CD14-positive monocyte (primary cell): Measurements from ENCODE around the gene DDX10. TPM values are rescaled to one million over a fixed set of nuclear protein-coding genes. Genes with fewer than 3 reads are reported as not detected.

ENCODE experiments used
- DNase-seq, 3 donors: peaks; one replicate each; pipeline ENCODE4 v3.0.0-alpha.2; 2011 to 2022
- H2AFZ ChIP-seq: 2 replicates; pipeline ENCODE4 v1.6.0; 2012; ENCODE audit warnings: mild to moderate bottlenecking, low read depth, low read length, inconsistent platforms; ENCODE audit not compliant: insufficient read depth, poor library complexity, severe bottlenecking
- H3K27ac ChIP-seq, 2 donors: 1 replicate in 1 of 2; 2 replicates in 1 of 2; pipeline ENCODE4 v1.5.1; 2012 to 2013; ENCODE audit warnings: low read length in 2 of 2, control low read depth in 1 of 2, inconsistent platforms in 1 of 2, low read depth in 1 of 2, mild to moderate bottlenecking in 1 of 2
- H3K27me3 ChIP-seq, 2 donors: one replicate each; pipeline versions ENCODE4 v1.6.0 to v1.6.1; 2011 to 2013; ENCODE audit warnings: low read length in 2 of 2; ENCODE audit not compliant: control insufficient read depth in 2 of 2, insufficient read depth in 2 of 2
- H3K36me3 ChIP-seq, 2 donors: replicated peaks in 1 of 2; 1 replicate in 1 of 2; 2 replicates in 1 of 2; pipeline versions ENCODE4 v1.5.1 to v1.6.1; 2012 to 2013; ENCODE audit warnings: low read length in 2 of 2, control low read depth in 1 of 2, inconsistent platforms in 1 of 2, mild to moderate bottlenecking in 1 of 2; ENCODE audit not compliant: insufficient read depth in 2 of 2, control insufficient read depth in 1 of 2
- H3K4me1 ChIP-seq, 2 donors: 1 replicate in 1 of 2; 2 replicates in 1 of 2; pipeline versions ENCODE4 v1.5.1 to v1.6.1; 2012 to 2013; ENCODE audit warnings: low read length in 2 of 2, control low read depth in 1 of 2, inconsistent platforms in 1 of 2, mild to moderate bottlenecking in 1 of 2, moderate library complexity in 1 of 2; ENCODE audit not compliant: insufficient read depth in 2 of 2, control insufficient read depth in 1 of 2
- H3K4me2 ChIP-seq: replicated peaks from 2 replicates; pipeline ENCODE3; 2012; ENCODE audit warnings: low read length, moderate library complexity, mild to moderate bottlenecking; ENCODE audit not compliant: poor library complexity, severe bottlenecking; ENCODE audit errors: extremely low read depth
- H3K4me3 ChIP-seq, 3 experiments: fragments of 200-600 bp in 1 of 3; sonication (generic) in 1 of 3; replicated peaks in 1 of 3; 1 replicate in 2 of 3; 2 replicates in 1 of 3; pipeline ENCODE4 v1.5.1; 2011 to 2013; ENCODE audit warnings: low read length in 3 of 3, mild to moderate bottlenecking in 3 of 3, control low read depth in 2 of 3, low read depth in 2 of 3, inconsistent platforms in 1 of 3, moderate library complexity in 1 of 3
- H3K79me2 ChIP-seq: 2 replicates; pipeline ENCODE4 v1.6.0; 2012; ENCODE audit warnings: mild to moderate bottlenecking, control low read depth, inconsistent platforms, low read length, moderate library complexity; ENCODE audit not compliant: insufficient read depth
- H3K9ac ChIP-seq: 2 replicates; pipeline ENCODE4 v1.6.0; 2017; ENCODE audit warnings: low read length, mild to moderate bottlenecking; ENCODE audit not compliant: insufficient read depth, poor library complexity, severe bottlenecking
- H3K9me3 ChIP-seq, 2 donors: replicated peaks in 1 of 2; 1 replicate in 1 of 2; 2 replicates in 1 of 2; pipeline versions ENCODE4 v1.5.1 to v1.6.1; 2012 to 2013; ENCODE audit warnings: low read length in 2 of 2, control low read depth in 1 of 2; ENCODE audit not compliant: control insufficient read depth in 1 of 2, insufficient read depth in 1 of 2
- H4K20me1 ChIP-seq: 2 replicates; pipeline ENCODE4 v1.6.0; 2012; ENCODE audit warnings: mild to moderate bottlenecking, low read length, control low read depth, moderate library complexity; ENCODE audit not compliant: insufficient read depth
- H3K27ac Mint-ChIP-seq, 7 donors: one replicate each; pipeline ENCODE4 v1.8.0; 2020; ENCODE audit warnings: mild to moderate bottlenecking in 7 of 7, mixed read lengths in 7 of 7, moderate library complexity in 6 of 7, inconsistent platforms in 2 of 7
- H3K27me3 Mint-ChIP-seq, 3 donors: one replicate each; pipeline ENCODE4 v1.8.0; 2021 to 2022; ENCODE audit warnings: low read depth in 3 of 3, mild to moderate bottlenecking in 3 of 3, mixed read lengths in 3 of 3, moderate library complexity in 3 of 3, inconsistent platforms in 1 of 3
- H3K36me3 Mint-ChIP-seq, 2 donors: one replicate each; pipeline ENCODE4 v1.8.0; 2020; ENCODE audit warnings: mixed read lengths in 2 of 2, inconsistent platforms in 1 of 2, mild to moderate bottlenecking in 1 of 2
- H3K4me1 Mint-ChIP-seq: one replicate; pipeline ENCODE4 v1.8.0; 2020; ENCODE audit warnings: mild to moderate bottlenecking, mixed read lengths
- H3K4me3 Mint-ChIP-seq, 2 donors: one replicate each; pipeline ENCODE4 v1.8.0; 2020; ENCODE audit warnings: mild to moderate bottlenecking in 2 of 2, mixed read lengths in 2 of 2, moderate library complexity in 1 of 2
- H3K9me3 Mint-ChIP-seq, 7 donors: one replicate each; pipeline ENCODE4 v1.8.0; 2020 to 2022; ENCODE audit warnings: mixed read lengths in 7 of 7, mild to moderate bottlenecking in 6 of 7, moderate library complexity in 6 of 7, inconsistent platforms in 2 of 7
- WGBS: methylation state at CpG from one replicate; pipeline ENCODE4 v1.1.5; 2013; ENCODE audit warnings: missing lambda C conversion rate; ENCODE audit not compliant: insufficient coverage; 5-methylcytosine and 5-hydroxymethylcytosine counted together
- intact Hi-C, 2 donors: fragments of 100-400 bp; cut with micrococcal nuclease; formaldehyde crosslinking; loops; one replicate each; pipeline versions ENCODE4 v1.15.0 to v1.15.1; 2023
- polyA plus RNA-seq, 3 donors: library from polyadenylated mRNA; depleted of rRNA in 1 of 3; unstranded in 2 of 3; stranded (reverse) in 1 of 3; fragments of 300-500 nt in 2 of 3; fragments of >200 nt in 1 of 3; fragmentation: Illumina TruSeq in 2 of 3; gene quantifications; 1 replicate in 2 of 3; 2 replicates in 1 of 3; pipeline ENCODE4 v1.2.3, GENCODE V29; 2012 to 2021
- TF ChIP-seq, protein P1 (sequence below): fragments of 200-600 bp; IDR thresholded peaks from one replicate; pipeline ENCODE4 v1.8.0; 2022; ENCODE audit warnings: antibody characterized with exemption, mild to moderate bottlenecking

The DDX10 gene
- polyA plus RNA-seq, 3 donors = 5.0 to 6.3 (median 5.3) TPM

DNA sequence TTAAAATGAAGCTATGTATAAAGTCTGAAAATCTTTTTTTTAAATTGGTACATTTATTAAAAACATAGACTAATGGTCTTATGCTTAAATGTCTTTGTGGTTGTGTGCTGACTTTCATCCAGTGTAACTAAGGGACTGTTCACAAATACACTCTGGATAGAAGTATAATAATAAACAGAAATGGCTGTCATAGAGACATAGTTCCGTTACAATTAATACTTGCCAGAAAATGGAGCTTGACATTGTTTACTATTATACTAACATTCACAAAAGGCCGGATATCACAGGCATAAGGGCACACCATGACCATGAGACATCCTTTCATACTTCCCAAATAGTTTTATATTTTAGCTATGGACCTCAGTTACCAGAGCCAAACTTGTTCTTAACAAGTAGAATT is 161.3 kb downstream of the DDX10 start:
- TF ChIP-seq, protein P1, sequence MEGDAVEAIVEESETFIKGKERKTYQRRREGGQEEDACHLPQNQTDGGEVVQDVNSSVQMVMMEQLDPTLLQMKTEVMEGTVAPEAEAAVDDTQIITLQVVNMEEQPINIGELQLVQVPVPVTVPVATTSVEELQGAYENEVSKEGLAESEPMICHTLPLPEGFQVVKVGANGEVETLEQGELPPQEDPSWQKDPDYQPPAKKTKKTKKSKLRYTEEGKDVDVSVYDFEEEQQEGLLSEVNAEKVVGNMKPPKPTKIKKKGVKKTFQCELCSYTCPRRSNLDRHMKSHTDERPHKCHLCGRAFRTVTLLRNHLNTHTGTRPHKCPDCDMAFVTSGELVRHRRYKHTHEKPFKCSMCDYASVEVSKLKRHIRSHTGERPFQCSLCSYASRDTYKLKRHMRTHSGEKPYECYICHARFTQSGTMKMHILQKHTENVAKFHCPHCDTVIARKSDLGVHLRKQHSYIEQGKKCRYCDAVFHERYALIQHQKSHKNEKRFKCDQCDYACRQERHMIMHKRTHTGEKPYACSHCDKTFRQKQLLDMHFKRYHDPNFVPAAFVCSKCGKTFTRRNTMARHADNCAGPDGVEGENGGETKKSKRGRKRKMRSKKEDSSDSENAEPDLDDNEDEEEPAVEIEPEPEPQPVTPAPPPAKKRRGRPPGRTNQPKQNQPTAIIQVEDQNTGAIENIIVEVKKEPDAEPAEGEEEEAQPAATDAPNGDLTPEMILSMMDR = no peak
- Mint-ChIP-seq H3K4me3 (no peak overlapping the region), H3K36me3 (peaks cover 0 to 5% of the 10 kb centered on the region in 2 donors), H3K27ac (no peak overlapping the region), H3K27me3 (peaks cover 0 to 1% (median 0%) of the 10 kb centered on the region in 3 donors), H3K4me1 (no peaks in the 10 kb centered on the region), H3K9me3 (peaks cover 0 to 10% (median 5%) of the 10 kb centered on the region in 7 donors)
- H3K27ac ChIP-seq = no peak overlapping the region
- H3K4me1 ChIP-seq = no peaks in the 10 kb centered on the region
- no peaks in the 10 kb centered on the region for H3K36me3 ChIP-seq
- H3K9ac ChIP-seq = no peak overlapping the region
- no CpG with 5 or more reads among the region's 2 CpGs for whole genome bisulfite sequencing
- peaks cover 0 to 4% of the 10 kb centered on the region in 2 donors for H3K9me3 ChIP-seq
- H3K27me3 ChIP-seq = no peaks in the 10 kb centered on the region
- no peak overlapping the region for H3K4me3 ChIP-seq
- no peaks in the 10 kb centered on the region for H4K20me1 ChIP-seq
- H3K4me2 ChIP-seq = no peak overlapping the region
- H3K79me2 ChIP-seq = no peaks in the 10 kb centered on the region
- intact Hi-C loops = no loop called here
- no peak for DNase-seq
- H2AFZ ChIP-seq = no peak overlapping the region

GRCh38 chr11:108835624-108836023 is 170.8 kb downstream of the DDX10 start:
- H3K9ac ChIP-seq = no peak overlapping the region
- H3K27ac ChIP-seq = no peak overlapping the region
- no peaks in the 10 kb centered on the region for H3K4me1 ChIP-seq
- no peak overlapping the region for H3K4me2 ChIP-seq
- no peaks in the 10 kb centered on the region for H3K27me3 Mint-ChIP-seq
- no peaks in the 10 kb centered on the region for H3K9me3 Mint-ChIP-seq
- TF ChIP-seq, protein P1 = no peak
- no peak for DNase-seq
- H3K27me3 ChIP-seq = no peaks in the 10 kb centered on the region
- H2AFZ ChIP-seq = no peak overlapping the region
- 94% methylated on average over 5 of the region's 7 CpGs for WGBS
- peaks cover 4% of the 10 kb centered on the region for H3K4me1 Mint-ChIP-seq
- no peak overlapping the region for H3K4me3 ChIP-seq
- H3K4me3 Mint-ChIP-seq = no peak overlapping the region
- H3K36me3 Mint-ChIP-seq = peaks cover 6 to 7% of the 10 kb centered on the region in 2 donors
- no peaks in the 10 kb centered on the region for H3K9me3 ChIP-seq
- H4K20me1 ChIP-seq = no peaks in the 10 kb centered on the region
- no peaks in the 10 kb centered on the region for H3K79me2 ChIP-seq
- H3K36me3 ChIP-seq = no peaks in the 10 kb centered on the region
- no peak overlapping the region for H3K27ac Mint-ChIP-seq
- intact Hi-C loops = no loop called here
